Gastroesophageal sphincter (tissue), 4 donors: Measurements from ENCODE around the gene CETN3. TPM values are rescaled to one million over a fixed set of nuclear protein-coding genes. Genes with fewer than 3 reads are reported as not detected.
"Not testable (repeated sequence)": the region's sequence is repeated elsewhere in the genome, so short reads cannot be mapped to it uniquely, and the experiment has no call there.

Source experiments
- ATAC-seq: fragments of 150-250 bp; one replicate; pipeline ENCODE4 v1.9.1; 2016; ENCODE audit warnings: mild to moderate bottlenecking, moderate library complexity
- H3K27ac ChIP-seq, 4 donors: fragments of 200-600 bp; sonication (generic) in 3 of 4; 1 replicate in 3 of 4; 2 replicates in 1 of 4; pipeline ENCODE4 v1.5.1; 2016 to 2019
- H3K27me3 ChIP-seq: fragments of 200-600 bp; sonication (generic); one replicate; pipeline ENCODE4 v1.5.1; 2019
- H3K36me3 ChIP-seq, 2 donors: fragments of 200-600 bp; sonication (generic); one replicate each; pipeline ENCODE4 v1.5.1; 2019; ENCODE audit warnings: control low read depth in 1 of 2
- H3K4me1 ChIP-seq, 3 donors: fragments of 200-600 bp; sonication (generic); 1 replicate in 2 of 3; 2 replicates in 1 of 3; pipeline ENCODE4 v1.5.1; 2016 to 2019; ENCODE audit warnings: control low read depth in 2 of 3
- H3K4me3 ChIP-seq, 2 donors: fragments of 200-600 bp; sonication (generic); one replicate each; pipeline ENCODE4 v1.5.1; 2019; ENCODE audit warnings: mild to moderate bottlenecking in 1 of 2, moderate library complexity in 1 of 2
- H3K9me3 ChIP-seq, 3 donors: fragments of 200-600 bp; sonication (generic); one replicate each; pipeline ENCODE4 v1.5.1; 2017 to 2019; ENCODE audit warnings: control low read depth in 2 of 3
- CTCF ChIP-seq, 4 experiments: fragments of 200-600 bp in 2 of 4; fragments of 450-650 bp in 2 of 4; sonication (generic) in 1 of 4; IDR thresholded peaks; one replicate each; pipeline ENCODE4 v1.5.1; 2017 to 2019; ENCODE audit warnings: antibody characterized with exemption in 4 of 4, mild to moderate bottlenecking in 2 of 4, moderate library complexity in 2 of 4
- EP300 ChIP-seq: sonication (generic); formaldehyde crosslinking; IDR thresholded peaks from one replicate; pipeline ENCODE4 v1.6.1; 2017; ENCODE audit warnings: antibody characterized with exemption, mild to moderate bottlenecking
- POLR2A ChIP-seq, 2 donors: fragments of 450-650 bp; IDR thresholded peaks; one replicate each; pipeline ENCODE4 v1.6.1; 2017; ENCODE audit warnings: antibody characterized with exemption in 2 of 2, mild to moderate bottlenecking in 2 of 2, moderate library complexity in 1 of 2
- POLR2AphosphoS5 ChIP-seq: sonication (generic); formaldehyde crosslinking; IDR thresholded peaks from one replicate; pipeline ENCODE4 v1.6.1; 2017; ENCODE audit warnings: antibody characterized with exemption
- WGBS, 2 donors: methylation state at CpG; one replicate each; pipeline ENCODE4 v1.1.5; 2018; ENCODE audit warnings: low coverage in 1 of 2; 5-methylcytosine and 5-hydroxymethylcytosine counted together
- total RNA-seq, 4 donors: library from RNA; depleted of rRNA; stranded (reverse); fragments of >200 nt; gene quantifications; one replicate each; pipeline ENCODE4 v1.1.0, GENCODE V29; 2016

Gene CETN3
- total RNA-seq, 4 donors from 2014 or later: 7.5 to 16.0 (median 8.7) TPM

- no peaks in the 10 kb centered on the region for H3K4me1 ChIP-seq
- peaks cover 0 to 5% (median 0%) of the 10 kb centered on the region in 3 donors for H3K9me3 ChIP-seq
- 85 to 91% methylated on average over 3 of the region's 3 CpGs for WGBS, 2 donors
- ATAC-seq: no peak
- H3K36me3 ChIP-seq: no peaks in the 10 kb centered on the region
- H3K27me3 ChIP-seq: no peaks in the 10 kb centered on the region
- H3K27ac ChIP-seq: no peak overlapping the region
- TF ChIP-seq POLR2A (IDR thresholded peaks at IDR 0.05) (no peak), CTCF (IDR thresholded peaks at IDR 0.05) (no peak), EP300 (no peak), POLR2AphosphoS5 (no peak)
- H3K4me3 ChIP-seq: no peak overlapping the region
These were observed 58.5 kb downstream of the CETN3 start for GRCh38 chr5:90351101-90351500.

- no peak for ATAC-seq
- TF ChIP-seq EP300: no peak
- no peak for TF ChIP-seq POLR2AphosphoS5
These were observed 62.1 kb downstream of the CETN3 start for GRCh38 chr5:90347462-90347861.

GRCh38 chr5:90345684-90346083 lies 63.9 kb downstream of the CETN3 start:
- H3K4me1 ChIP-seq: no peaks in the 10 kb centered on the region
- WGBS, 2 donors: 80% methylated on average over 1 of the region's 1 CpG; no CpG with 5 or more reads in 1 of the 2 donors
- TF ChIP-seq POLR2A (IDR thresholded peaks at IDR 0.05) (no peak), POLR2AphosphoS5 (no peak), CTCF (IDR thresholded peaks at IDR 0.05) (no peak), EP300 (no peak)
- no peak overlapping the region for H3K4me3 ChIP-seq
- H3K27ac ChIP-seq: no peak overlapping the region
- ATAC-seq: no peak
- peaks cover 0 to 5% (median 0%) of the 10 kb centered on the region in 3 donors for H3K9me3 ChIP-seq
- H3K36me3 ChIP-seq: no peaks in the 10 kb centered on the region
- H3K27me3 ChIP-seq: no peaks in the 10 kb centered on the region

More at GRCh38 chr5:90347462-90347861, 62.1 kb downstream of the CETN3 start:
- Histone ChIP-seq H3K27me3 (no peaks in the 10 kb centered on the region), H3K36me3 (no peaks in the 10 kb centered on the region), H3K4me1 (no peaks in the 10 kb centered on the region), H3K4me3 (no peak overlapping the region), H3K27ac (no peak overlapping the region), H3K9me3 (peaks cover 0 to 5% (median 0%) of the 10 kb centered on the region in 3 donors)

- no peak overlapping the region for H3K27ac ChIP-seq
- no peak for ATAC-seq
- H3K4me3 ChIP-seq: no peak overlapping the region
- H3K27me3 ChIP-seq: no peaks in the 10 kb centered on the region
- TF ChIP-seq POLR2AphosphoS5: no peak
- no peak for TF ChIP-seq POLR2A (IDR thresholded peaks at IDR 0.05)
- no peak for TF ChIP-seq CTCF (IDR thresholded peaks at IDR 0.05)
- TF ChIP-seq EP300: no peak
- H3K9me3 ChIP-seq: peaks cover 0 to 3% (median 0%) of the 10 kb centered on the region in 3 donors
- 60 to 69% methylated on average over 1 of the region's 1 CpG for WGBS, 2 donors
- no peaks in the 10 kb centered on the region for H3K36me3 ChIP-seq
- H3K4me1 ChIP-seq: no peaks in the 10 kb centered on the region
These were observed 64.9 kb downstream of the CETN3 start for GRCh38 chr5:90344689-90345088.

GRCh38 chr5:90343731-90344130 lies 65.8 kb downstream of the CETN3 start:
- H3K36me3 ChIP-seq: not testable (repeated sequence)
- 76 to 77% methylated on average over 3 to 5 of the region's 6 CpGs for WGBS, 2 donors

GRCh38 chr5:90342576-90342975 lies 67.0 kb downstream of the CETN3 start:
- Histone ChIP-seq H3K36me3 (no peaks in the 10 kb centered on the region), H3K9me3 (no peaks in the 10 kb centered on the region), H3K4me1 (no peaks in the 10 kb centered on the region), H3K4me3 (no peak overlapping the region), H3K27ac (no peak overlapping the region), H3K27me3 (no peaks in the 10 kb centered on the region)
- no peak for ATAC-seq
- TF ChIP-seq POLR2A (IDR thresholded peaks at IDR 0.05): no peak
- no peak for TF ChIP-seq POLR2AphosphoS5
- WGBS, 2 donors: 87% methylated on average over 6 of the region's 6 CpGs

More at GRCh38 chr5:90343731-90344130, 65.8 kb downstream of the CETN3 start:
- H3K4me1 ChIP-seq, ATAC-seq, H3K27ac ChIP-seq, H3K27me3 ChIP-seq, H3K9me3 ChIP-seq, H3K4me3 ChIP-seq: not testable (repeated sequence)

Other genes with a start within 250 kb of the CETN3 start
- 1 to 10 TPM; 2.3 to 7.8 (median 4.9) TPM for gene MBLAC2, start 65.0 kb upstream of the CETN3 start, total RNA-seq
- gene POLR3G, start 65.1 kb upstream of the CETN3 start, total RNA-seq: 1 to 10 TPM in 2 of 4 donors, under 1 TPM in 2; 0.67 to 2.8 (median 1.3) TPM
- gene LYSMD3, start 119.8 kb upstream of the CETN3 start, total RNA-seq: 10 to 100 TPM; 14.2 to 27.6 (median 22.0) TPM
- under 1 TPM; 0.08 to 0.87 (median 0.41) TPM for gene ADGRV1, start 149.0 kb upstream of the CETN3 start, total RNA-seq